22Rv1 (cell line): ENCODE measurements around the gene HCFC1R1.

ENCODE experiments used
- ZFX ChIP-seq: fragments of 450-650 bp; IDR thresholded peaks from 2 replicates; pipeline ENCODE4 v1.6.1; 2017; ENCODE audit warnings: antibody characterized with exemption, borderline replicate concordance
- TF ChIP-seq, protein P1 (sequence below): fragments of 450-650 bp; IDR thresholded peaks from 2 replicates; pipeline ENCODE4 v1.5.1; 2017; ENCODE audit warnings: mild to moderate bottlenecking

GRCh38 chr16:3066440-3066748 is 42.7 kb upstream of the HCFC1R1 start:
- TF ChIP-seq, protein P1, sequence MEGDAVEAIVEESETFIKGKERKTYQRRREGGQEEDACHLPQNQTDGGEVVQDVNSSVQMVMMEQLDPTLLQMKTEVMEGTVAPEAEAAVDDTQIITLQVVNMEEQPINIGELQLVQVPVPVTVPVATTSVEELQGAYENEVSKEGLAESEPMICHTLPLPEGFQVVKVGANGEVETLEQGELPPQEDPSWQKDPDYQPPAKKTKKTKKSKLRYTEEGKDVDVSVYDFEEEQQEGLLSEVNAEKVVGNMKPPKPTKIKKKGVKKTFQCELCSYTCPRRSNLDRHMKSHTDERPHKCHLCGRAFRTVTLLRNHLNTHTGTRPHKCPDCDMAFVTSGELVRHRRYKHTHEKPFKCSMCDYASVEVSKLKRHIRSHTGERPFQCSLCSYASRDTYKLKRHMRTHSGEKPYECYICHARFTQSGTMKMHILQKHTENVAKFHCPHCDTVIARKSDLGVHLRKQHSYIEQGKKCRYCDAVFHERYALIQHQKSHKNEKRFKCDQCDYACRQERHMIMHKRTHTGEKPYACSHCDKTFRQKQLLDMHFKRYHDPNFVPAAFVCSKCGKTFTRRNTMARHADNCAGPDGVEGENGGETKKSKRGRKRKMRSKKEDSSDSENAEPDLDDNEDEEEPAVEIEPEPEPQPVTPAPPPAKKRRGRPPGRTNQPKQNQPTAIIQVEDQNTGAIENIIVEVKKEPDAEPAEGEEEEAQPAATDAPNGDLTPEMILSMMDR: no peak
- TF ChIP-seq ZFX: no peak
